HG03432 (cell line): ENCODE results near the gene GCNT2.
"Not testable (repeated sequence)": the region's sequence is repeated elsewhere in the genome, so short reads cannot be mapped to it uniquely, and the experiment has no call there.

Source experiments
- ATAC-seq: cut with Tn5 transposase; IDR thresholded peaks from one replicate; pipeline ENCODE4 v1.9.1; 2021; ENCODE audit warnings: mild to moderate bottlenecking, moderate library complexity; ENCODE audit not compliant: unreplicated experiment

GCNT2 gene

GRCh38 chr6:10577112-10577511, 56.0 kb downstream of the GCNT2 start:
- ATAC-seq: no peak

DNA sequence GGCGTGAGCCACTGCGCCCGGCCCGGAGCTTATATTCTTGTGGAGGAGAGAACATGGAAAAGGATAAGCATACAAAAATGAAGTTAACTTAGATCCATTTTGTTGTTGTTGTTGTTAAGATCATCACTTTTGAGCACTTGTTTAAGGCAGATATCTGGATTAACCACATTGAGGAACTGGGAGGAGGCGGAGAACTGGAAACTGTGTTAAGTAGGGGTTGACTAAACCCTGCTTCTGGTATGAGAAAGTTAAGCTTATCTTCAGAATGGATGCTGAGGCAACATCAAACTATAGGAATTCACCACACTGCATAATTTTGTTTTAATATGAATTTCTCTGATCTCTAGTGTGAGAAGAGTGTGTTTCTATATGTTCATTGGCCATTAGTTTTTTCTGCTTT, 57.6 kb downstream of the GCNT2 start:
- no peak for ATAC-seq

GRCh38 chr6:10579803-10580202, 58.7 kb downstream of the GCNT2 start:
- no peak for ATAC-seq

- no peak for ATAC-seq
These were observed 59.4 kb downstream of the GCNT2 start for GRCh38 chr6:10580570-10580969.

DNA sequence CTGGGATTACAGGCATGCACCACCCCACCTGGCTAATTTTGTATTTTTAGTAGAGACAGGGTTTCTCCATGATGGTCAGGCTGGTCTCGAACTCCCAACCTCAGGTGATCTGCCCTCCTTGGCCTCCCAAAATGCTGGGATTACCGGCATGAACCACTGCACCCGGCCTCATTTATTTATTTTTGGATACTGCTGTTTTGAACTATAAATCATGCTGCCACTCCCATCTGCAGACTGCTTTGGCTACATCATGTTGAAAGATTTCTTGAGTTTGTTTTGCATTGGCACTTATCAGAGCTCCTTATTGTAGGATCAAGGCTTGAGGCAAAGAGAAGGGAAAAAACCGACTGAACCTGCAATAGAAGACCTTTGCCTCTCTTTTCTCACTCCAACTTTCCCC, 60.3 kb downstream of the GCNT2 start:
- not testable (repeated sequence) for ATAC-seq

DNA sequence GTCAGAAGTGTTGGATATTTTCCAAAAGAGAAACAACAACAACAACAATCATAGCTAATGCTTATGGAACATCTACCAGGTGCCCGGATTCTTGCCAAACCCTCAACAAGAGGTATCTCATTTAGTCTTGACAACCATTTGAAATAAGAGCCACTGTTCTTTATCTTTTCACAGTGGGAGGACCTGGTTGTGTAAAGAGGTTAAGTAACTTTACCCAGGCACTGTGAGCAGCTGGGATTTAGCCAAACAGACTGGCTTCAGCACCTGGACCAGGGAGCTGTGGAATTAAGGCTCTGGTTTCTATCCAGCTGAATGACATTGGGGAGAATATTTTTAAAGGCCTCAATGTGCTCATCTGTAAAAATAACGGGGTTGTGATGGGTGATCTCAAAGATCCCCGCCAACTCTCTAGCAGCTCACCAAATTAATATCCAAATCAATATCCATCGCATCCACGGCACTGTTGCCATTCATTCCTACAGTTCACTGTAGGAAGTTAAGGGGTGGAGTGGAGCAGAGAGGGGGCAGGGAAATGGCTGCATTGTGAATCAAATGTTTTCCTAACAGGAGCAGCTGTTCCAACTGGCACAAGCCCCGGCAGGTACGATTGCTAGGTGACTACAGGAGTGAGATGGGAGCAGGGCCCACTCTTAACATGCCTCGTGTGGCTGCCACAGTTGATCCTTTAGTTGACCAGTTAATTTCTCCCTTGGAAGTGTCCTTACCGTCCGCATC, 61.8 kb downstream of the GCNT2 start:
- no peak for ATAC-seq

GRCh38 chr6:10583509-10583901, 62.4 kb downstream of the GCNT2 start:
- no peak for ATAC-seq

- no peak for ATAC-seq
These were observed 63.5 kb downstream of the GCNT2 start for GRCh38 chr6:10584607-10585006.

- no peak for ATAC-seq
These were observed 64.2 kb downstream of the GCNT2 start for GRCh38 chr6:10585209-10585845.

- no peak for ATAC-seq
These were observed 65.2 kb downstream of the GCNT2 start for GRCh38 chr6:10586302-10586701.

DNA sequence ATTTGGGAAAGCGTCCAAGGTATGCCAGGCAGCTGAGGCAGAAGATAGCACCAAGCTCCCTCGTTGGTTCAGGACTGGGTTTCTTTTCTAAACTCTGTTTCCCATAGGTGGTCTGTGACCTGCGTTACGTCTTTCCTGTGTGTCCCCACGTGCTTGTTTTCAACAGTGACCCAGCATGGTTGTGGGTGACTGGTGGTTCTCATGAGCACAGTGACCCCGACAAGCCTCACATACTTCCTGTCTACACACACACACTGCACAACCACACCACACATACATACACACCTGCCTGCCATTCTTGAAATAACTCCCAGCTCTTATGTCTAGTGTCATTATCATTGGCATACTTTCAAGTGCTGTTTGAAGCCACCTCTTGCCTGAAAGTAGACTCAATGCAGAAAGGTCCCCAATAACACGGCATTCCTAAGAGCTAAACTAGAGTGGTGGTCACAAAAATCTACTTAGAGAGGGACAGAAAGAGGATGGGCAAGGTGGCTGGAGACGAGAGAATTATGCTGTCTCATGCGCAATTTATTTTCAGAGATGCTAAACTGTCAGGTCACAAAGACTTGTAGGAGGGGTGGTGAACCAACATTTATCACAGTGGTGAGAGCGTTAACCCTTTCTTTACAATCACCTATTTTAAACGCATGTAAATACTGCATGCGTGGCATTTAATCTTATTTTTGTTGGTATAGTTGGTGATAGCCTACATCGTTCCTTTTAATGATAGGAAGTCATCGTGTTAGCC, 66.7 kb downstream of the GCNT2 start:
- no peak for ATAC-seq

GRCh38 chr6:10588562-10589428, 67.6 kb downstream of the GCNT2 start:
- no peak for ATAC-seq

DNA sequence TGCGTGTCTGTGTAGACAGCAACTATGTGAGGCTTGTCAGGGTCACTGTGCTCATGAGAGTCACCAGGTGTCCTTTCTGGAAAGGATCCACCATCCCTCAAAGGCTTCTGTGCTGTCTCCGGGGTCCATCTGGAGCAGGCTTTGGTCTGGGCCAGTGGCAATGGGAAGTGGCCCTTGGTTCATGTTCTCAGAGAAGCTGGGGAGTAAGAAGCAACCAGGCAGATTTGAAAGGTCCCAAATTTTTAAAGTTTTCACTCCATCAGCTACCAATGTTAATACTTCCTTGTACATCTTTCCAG, 68.2 kb downstream of the GCNT2 start:
- no peak for ATAC-seq

- ATAC-seq: no peak
These were observed 68.8 kb downstream of the GCNT2 start for GRCh38 chr6:10589983-10590382.

GRCh38 chr6:10591422-10592160, 70.4 kb downstream of the GCNT2 start:
- ATAC-seq: no peak

- peak; percentile 54 for ATAC-seq
These were observed 74.8 kb downstream of the GCNT2 start for GRCh38 chr6:10595731-10596664.

- ATAC-seq: no peak
These were observed 76.4 kb downstream of the GCNT2 start for GRCh38 chr6:10597499-10598001.

DNA sequence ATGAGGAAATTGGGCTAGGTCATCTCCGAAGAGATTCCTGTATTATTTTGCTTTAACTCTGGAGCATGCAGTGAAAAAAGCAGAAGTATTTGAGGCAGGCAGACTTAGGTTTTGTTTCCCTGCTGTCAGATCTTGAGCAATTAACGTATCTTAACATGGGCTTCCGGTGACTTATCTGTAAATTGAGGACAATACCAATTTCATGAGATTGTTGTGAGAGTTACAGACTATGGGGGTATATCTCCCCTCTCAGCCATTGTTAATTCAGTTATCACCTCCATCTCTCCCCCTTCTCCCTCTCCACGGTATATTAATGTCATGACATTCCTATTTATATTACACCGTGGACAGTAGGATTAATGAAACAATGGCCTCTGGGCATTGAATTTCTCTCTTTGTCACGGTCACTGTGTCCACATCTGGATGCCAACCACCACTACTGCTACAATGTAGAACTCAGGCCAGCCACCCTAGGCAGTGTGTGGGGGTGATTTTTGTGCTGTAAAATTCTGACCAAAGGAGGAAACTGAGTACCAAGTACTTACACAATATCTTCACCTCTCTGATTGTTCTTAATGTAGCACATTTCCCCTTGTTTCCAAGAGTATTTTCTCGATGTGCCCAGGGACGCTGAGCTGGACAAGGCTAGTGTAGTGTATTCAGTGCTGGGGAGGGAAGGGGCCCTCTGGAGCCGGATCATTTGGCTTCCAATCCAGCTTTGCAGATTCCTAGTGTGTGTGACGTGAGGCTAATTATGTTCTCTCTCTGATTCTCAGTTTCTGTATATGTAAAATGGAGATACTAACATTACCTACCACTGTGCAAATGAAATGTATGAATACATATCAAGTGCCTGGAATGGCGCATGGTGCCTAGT, 77.2 kb downstream of the GCNT2 start:
- ATAC-seq: no peak
